ENCODE results near the gene SKAP1.

DNA sequence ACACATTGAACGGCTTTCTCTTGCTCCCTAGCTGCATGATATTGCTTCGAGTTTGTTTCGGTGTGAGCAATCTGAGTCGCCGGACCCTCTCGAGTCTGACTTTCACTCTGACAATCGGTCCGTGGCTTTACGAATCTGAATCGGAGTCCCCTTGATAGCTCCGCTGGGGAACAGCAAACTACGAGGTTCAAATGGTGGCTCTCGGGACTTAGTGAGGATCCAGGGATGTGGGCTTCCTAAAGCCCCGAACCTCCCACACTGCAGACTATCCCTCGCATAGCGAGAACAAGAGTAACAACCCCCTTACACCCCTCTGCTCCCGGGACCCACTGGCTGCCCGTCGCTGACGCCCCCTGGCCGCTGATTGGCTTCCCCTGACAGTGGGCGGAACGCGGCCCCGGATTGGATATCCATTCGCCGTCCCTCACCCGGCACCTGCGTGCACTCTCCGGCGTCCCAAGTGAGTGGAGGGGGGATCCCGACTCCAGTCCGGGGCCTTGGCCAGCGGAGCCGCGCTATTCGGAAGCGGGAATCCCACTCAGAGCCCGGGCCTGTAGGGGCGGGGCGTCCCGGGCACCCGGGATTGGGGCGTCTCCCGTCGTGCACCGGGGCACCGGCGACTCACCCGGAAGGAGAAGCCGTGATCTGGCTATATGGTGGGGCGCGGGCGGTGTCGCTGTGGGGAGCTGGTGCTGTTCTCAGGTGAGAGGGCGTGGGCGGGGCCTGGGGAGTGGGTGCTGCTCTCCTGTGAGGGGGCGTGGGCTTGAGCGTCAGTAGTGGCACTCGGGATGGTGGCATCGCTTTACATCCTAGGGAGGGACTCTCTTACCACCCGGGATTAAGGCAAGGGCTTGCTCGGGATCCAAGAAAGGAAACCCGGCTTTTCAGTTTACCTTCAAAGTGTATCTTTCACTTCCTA is 322.6 kb downstream of the SKAP1 start, which contains the start of gene SNX11:
- TF ChIP-seq EZH2phosphoT487 (IDR thresholded peaks at IDR 0.05; ENCODE audit: unreplicated experiment) (no peak), POLR2AphosphoS5 (IDR thresholded peaks at IDR 0.05; ENCODE audit: low read depth) (peak; percentile 79), EZH2 (IDR thresholded peaks at IDR 0.05; ENCODE audit: low read depth, unreplicated experiment) (no peak), CREB1 (CRISPR knock-in tag; IDR thresholded peaks at IDR 0.05; ENCODE audit: low read depth) (peak; percentile 49), STAT1 (IDR thresholded peaks at IDR 0.05; ENCODE audit: unreplicated experiment) (no peak), NANOG (IDR thresholded peaks at IDR 0.05; ENCODE audit: borderline replicate concordance) (no peak), ZNF331 (CRISPR knock-in tag; IDR thresholded peaks at IDR 0.05; ENCODE audit: low read depth) (no peak)
- TF ChIP-seq, protein P1, sequence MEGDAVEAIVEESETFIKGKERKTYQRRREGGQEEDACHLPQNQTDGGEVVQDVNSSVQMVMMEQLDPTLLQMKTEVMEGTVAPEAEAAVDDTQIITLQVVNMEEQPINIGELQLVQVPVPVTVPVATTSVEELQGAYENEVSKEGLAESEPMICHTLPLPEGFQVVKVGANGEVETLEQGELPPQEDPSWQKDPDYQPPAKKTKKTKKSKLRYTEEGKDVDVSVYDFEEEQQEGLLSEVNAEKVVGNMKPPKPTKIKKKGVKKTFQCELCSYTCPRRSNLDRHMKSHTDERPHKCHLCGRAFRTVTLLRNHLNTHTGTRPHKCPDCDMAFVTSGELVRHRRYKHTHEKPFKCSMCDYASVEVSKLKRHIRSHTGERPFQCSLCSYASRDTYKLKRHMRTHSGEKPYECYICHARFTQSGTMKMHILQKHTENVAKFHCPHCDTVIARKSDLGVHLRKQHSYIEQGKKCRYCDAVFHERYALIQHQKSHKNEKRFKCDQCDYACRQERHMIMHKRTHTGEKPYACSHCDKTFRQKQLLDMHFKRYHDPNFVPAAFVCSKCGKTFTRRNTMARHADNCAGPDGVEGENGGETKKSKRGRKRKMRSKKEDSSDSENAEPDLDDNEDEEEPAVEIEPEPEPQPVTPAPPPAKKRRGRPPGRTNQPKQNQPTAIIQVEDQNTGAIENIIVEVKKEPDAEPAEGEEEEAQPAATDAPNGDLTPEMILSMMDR (conservative IDR thresholded peaks at IDR 0.05; ENCODE audit: low read depth in 2 of 2) = 0 out of 4 replicates have a peak, but pooled peaks of 1 of the 2 experiments have one; percentile 5
- TF ChIP-seq, protein P2, sequence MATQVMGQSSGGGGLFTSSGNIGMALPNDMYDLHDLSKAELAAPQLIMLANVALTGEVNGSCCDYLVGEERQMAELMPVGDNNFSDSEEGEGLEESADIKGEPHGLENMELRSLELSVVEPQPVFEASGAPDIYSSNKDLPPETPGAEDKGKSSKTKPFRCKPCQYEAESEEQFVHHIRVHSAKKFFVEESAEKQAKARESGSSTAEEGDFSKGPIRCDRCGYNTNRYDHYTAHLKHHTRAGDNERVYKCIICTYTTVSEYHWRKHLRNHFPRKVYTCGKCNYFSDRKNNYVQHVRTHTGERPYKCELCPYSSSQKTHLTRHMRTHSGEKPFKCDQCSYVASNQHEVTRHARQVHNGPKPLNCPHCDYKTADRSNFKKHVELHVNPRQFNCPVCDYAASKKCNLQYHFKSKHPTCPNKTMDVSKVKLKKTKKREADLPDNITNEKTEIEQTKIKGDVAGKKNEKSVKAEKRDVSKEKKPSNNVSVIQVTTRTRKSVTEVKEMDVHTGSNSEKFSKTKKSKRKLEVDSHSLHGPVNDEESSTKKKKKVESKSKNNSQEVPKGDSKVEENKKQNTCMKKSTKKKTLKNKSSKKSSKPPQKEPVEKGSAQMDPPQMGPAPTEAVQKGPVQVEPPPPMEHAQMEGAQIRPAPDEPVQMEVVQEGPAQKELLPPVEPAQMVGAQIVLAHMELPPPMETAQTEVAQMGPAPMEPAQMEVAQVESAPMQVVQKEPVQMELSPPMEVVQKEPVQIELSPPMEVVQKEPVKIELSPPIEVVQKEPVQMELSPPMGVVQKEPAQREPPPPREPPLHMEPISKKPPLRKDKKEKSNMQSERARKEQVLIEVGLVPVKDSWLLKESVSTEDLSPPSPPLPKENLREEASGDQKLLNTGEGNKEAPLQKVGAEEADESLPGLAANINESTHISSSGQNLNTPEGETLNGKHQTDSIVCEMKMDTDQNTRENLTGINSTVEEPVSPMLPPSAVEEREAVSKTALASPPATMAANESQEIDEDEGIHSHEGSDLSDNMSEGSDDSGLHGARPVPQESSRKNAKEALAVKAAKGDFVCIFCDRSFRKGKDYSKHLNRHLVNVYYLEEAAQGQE (IDR thresholded peaks at IDR 0.05; ENCODE audit: unreplicated experiment) = no peak
- TF ChIP-seq, protein P3, sequence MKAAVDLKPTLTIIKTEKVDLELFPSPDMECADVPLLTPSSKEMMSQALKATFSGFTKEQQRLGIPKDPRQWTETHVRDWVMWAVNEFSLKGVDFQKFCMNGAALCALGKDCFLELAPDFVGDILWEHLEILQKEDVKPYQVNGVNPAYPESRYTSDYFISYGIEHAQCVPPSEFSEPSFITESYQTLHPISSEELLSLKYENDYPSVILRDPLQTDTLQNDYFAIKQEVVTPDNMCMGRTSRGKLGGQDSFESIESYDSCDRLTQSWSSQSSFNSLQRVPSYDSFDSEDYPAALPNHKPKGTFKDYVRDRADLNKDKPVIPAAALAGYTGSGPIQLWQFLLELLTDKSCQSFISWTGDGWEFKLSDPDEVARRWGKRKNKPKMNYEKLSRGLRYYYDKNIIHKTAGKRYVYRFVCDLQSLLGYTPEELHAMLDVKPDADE (IDR thresholded peaks at IDR 0.05) = peak; percentile 73; the same call in 1 of the 2 replicates
- TF ChIP-seq, protein P4, sequence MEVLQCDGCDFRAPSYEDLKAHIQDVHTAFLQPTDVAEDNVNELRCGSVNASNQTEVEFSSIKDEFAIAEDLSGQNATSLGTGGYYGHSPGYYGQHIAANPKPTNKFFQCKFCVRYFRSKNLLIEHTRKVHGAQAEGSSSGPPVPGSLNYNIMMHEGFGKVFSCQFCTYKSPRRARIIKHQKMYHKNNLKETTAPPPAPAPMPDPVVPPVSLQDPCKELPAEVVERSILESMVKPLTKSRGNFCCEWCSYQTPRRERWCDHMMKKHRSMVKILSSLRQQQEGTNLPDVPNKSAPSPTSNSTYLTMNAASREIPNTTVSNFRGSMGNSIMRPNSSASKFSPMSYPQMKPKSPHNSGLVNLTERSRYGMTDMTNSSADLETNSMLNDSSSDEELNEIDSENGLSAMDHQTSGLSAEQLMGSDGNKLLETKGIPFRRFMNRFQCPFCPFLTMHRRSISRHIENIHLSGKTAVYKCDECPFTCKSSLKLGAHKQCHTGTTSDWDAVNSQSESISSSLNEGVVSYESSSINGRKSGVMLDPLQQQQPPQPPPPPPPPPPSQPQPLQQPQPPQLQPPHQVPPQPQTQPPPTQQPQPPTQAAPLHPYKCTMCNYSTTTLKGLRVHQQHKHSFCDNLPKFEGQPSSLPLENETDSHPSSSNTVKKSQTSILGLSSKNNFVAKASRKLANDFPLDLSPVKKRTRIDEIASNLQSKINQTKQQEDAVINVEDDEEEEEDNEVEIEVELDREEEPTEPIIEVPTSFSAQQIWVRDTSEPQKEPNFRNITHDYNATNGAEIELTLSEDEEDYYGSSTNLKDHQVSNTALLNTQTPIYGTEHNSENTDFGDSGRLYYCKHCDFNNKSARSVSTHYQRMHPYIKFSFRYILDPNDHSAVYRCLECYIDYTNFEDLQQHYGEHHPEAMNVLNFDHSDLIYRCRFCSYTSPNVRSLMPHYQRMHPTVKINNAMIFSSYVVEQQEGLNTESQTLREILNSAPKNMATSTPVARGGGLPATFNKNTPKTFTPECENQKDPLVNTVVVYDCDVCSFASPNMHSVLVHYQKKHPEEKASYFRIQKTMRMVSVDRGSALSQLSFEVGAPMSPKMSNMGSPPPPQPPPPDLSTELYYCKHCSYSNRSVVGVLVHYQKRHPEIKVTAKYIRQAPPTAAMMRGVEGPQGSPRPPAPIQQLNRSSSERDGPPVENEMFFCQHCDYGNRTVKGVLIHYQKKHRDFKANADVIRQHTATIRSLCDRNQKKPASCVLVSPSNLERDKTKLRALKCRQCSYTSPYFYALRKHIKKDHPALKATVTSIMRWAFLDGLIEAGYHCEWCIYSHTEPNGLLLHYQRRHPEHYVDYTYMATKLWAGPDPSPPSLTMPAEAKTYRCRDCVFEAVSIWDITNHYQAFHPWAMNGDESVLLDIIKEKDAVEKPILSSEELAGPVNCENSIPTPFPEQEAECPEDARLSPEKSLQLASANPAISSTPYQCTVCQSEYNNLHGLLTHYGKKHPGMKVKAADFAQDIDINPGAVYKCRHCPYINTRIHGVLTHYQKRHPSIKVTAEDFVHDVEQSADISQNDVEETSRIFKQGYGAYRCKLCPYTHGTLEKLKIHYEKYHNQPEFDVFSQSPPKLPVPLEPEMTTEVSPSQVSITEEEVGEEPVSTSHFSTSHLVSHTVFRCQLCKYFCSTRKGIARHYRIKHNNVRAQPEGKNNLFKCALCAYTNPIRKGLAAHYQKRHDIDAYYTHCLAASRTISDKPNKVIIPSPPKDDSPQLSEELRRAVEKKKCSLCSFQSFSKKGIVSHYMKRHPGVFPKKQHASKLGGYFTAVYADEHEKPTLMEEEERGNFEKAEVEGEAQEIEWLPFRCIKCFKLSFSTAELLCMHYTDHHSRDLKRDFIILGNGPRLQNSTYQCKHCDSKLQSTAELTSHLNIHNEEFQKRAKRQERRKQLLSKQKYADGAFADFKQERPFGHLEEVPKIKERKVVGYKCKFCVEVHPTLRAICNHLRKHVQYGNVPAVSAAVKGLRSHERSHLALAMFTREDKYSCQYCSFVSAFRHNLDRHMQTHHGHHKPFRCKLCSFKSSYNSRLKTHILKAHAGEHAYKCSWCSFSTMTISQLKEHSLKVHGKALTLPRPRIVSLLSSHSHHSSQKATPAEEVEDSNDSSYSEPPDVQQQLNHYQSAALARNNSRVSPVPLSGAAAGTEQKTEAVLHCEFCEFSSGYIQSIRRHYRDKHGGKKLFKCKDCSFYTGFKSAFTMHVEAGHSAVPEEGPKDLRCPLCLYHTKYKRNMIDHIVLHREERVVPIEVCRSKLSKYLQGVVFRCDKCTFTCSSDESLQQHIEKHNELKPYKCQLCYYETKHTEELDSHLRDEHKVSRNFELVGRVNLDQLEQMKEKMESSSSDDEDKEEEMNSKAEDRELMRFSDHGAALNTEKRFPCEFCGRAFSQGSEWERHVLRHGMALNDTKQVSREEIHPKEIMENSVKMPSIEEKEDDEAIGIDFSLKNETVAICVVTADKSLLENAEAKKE (CRISPR knock-in tag; IDR thresholded peaks at IDR 0.05) = no peak

Data from GM23338 (cell line).